H9 (cell line): Measurements from ENCODE around the gene SMC3. TPM values are rescaled to one million over a fixed set of nuclear protein-coding genes. Genes with fewer than 3 reads are reported as not detected.

Experiments
- DNase-seq: peaks from one replicate; pipeline ENCODE4 v3.0.0-alpha.2; 2017
- H2AFZ ChIP-seq: one replicate; pipeline ENCODE4 v1.6.1; 2013; ENCODE audit warnings: mild to moderate bottlenecking, low read length, control low read depth, moderate library complexity
- H2AK5ac ChIP-seq: 2 replicates; pipeline ENCODE4 v1.6.1; 2013; ENCODE audit warnings: low read length, control low read depth, mixed read lengths; ENCODE audit not compliant: insufficient read length
- H2BK120ac ChIP-seq: one replicate; pipeline ENCODE4 v1.6.1; 2013; ENCODE audit warnings: low read depth, mild to moderate bottlenecking, low read length, control low read depth, inconsistent platforms; ENCODE audit not compliant: poor library complexity, severe bottlenecking
- H2BK12ac ChIP-seq: 2 replicates; pipeline ENCODE4 v1.6.1; 2013; ENCODE audit warnings: low read length, control low read depth, mixed read lengths, low read depth; ENCODE audit not compliant: insufficient read length
- H2BK15ac ChIP-seq: 2 replicates; pipeline ENCODE4 v1.6.1; 2013; ENCODE audit warnings: low read depth, low read length, control low read depth
- H2BK20ac ChIP-seq: one replicate; pipeline ENCODE4 v1.6.1; 2013; ENCODE audit warnings: low read depth, mild to moderate bottlenecking, low read length, control low read depth, inconsistent platforms; ENCODE audit not compliant: poor library complexity, severe bottlenecking
- H2BK5ac ChIP-seq: 2 replicates; pipeline ENCODE4 v1.6.1; 2013; ENCODE audit warnings: low read length, control low read depth, mixed read lengths; ENCODE audit not compliant: insufficient read length
- H3K14ac ChIP-seq: 2 replicates; pipeline ENCODE4 v1.6.1; 2013; ENCODE audit warnings: low read length, control low read depth; ENCODE audit not compliant: insufficient read depth
- H3K18ac ChIP-seq: 2 replicates; pipeline ENCODE4 v1.6.1; 2013; ENCODE audit warnings: low read depth, mild to moderate bottlenecking, mixed read lengths, low read length, control low read depth; ENCODE audit not compliant: insufficient read length
- H3K23ac ChIP-seq: 2 replicates; pipeline ENCODE4 v1.6.1; 2013; ENCODE audit warnings: low read length, control low read depth, mixed read lengths, low read depth; ENCODE audit not compliant: insufficient read length
- H3K23me2 ChIP-seq: 2 replicates; pipeline ENCODE4 v1.6.1; 2013; ENCODE audit warnings: low read depth, mild to moderate bottlenecking, mixed read lengths, low read length, control low read depth; ENCODE audit not compliant: insufficient read length, poor library complexity, severe bottlenecking
- H3K27ac ChIP-seq: 2 replicates; pipeline ENCODE4 v1.5.1; 2013; ENCODE audit warnings: low read length, control low read depth, mixed read lengths, low read depth; ENCODE audit not compliant: insufficient read length
- H3K27me3 ChIP-seq: 2 replicates; pipeline ENCODE4 v1.6.1; 2013; ENCODE audit warnings: low read length, control low read depth, inconsistent platforms; ENCODE audit not compliant: insufficient read depth
- H3K4ac ChIP-seq: 2 replicates; pipeline ENCODE4 v1.6.1; 2013; ENCODE audit warnings: low read depth, mild to moderate bottlenecking, control low read depth, inconsistent platforms, low read length, moderate library complexity
- H3K4me1 ChIP-seq: 2 replicates; pipeline ENCODE4 v1.6.1; 2013; ENCODE audit warnings: low read length, control low read depth, inconsistent platforms; ENCODE audit not compliant: insufficient read depth
- H3K4me2 ChIP-seq: 2 replicates; pipeline ENCODE4 v1.6.1; 2013; ENCODE audit warnings: low read length, control low read depth, mixed read lengths; ENCODE audit not compliant: insufficient read length, insufficient read depth
- H3K56ac ChIP-seq: 2 replicates; pipeline ENCODE4 v1.6.1; 2013; ENCODE audit warnings: low read depth, mild to moderate bottlenecking, mixed read lengths, low read length, control low read depth; ENCODE audit not compliant: insufficient read length
- H3K79me1 ChIP-seq: 2 replicates; pipeline ENCODE4 v1.6.1; 2013; ENCODE audit warnings: low read depth, mild to moderate bottlenecking, moderate library complexity, low read length, control low read depth, inconsistent platforms; ENCODE audit not compliant: insufficient read depth, poor library complexity, severe bottlenecking
- H3K79me2 ChIP-seq: 2 replicates; pipeline ENCODE4 v1.6.1; 2013; ENCODE audit warnings: low read length, control low read depth, inconsistent platforms; ENCODE audit not compliant: insufficient read depth
- H3K9ac ChIP-seq: 2 replicates; pipeline ENCODE4 v1.6.1; 2013; ENCODE audit warnings: low read length, control low read depth, mixed read lengths; ENCODE audit not compliant: insufficient read length; ENCODE audit errors: extremely low read depth
- H3K9me3 ChIP-seq: one replicate; pipeline ENCODE4 v1.6.1; 2013; ENCODE audit warnings: low read depth, low read length, inconsistent platforms; ENCODE audit not compliant: control insufficient read depth
- H3T11ph ChIP-seq: one replicate; pipeline ENCODE4 v1.6.1; 2013; ENCODE audit warnings: mild to moderate bottlenecking, low read length, control low read depth, inconsistent platforms
- H4K20me1 ChIP-seq: one replicate; pipeline ENCODE4 v1.6.1; 2013; ENCODE audit not compliant: control insufficient read depth, insufficient read length, insufficient read depth
- H4K5ac ChIP-seq: 2 replicates; pipeline ENCODE4 v1.6.1; 2013; ENCODE audit warnings: low read depth, mild to moderate bottlenecking, mixed read lengths, low read length, control low read depth; ENCODE audit not compliant: insufficient read length
- H4K8ac ChIP-seq: replicated peaks from 2 replicates; pipeline ENCODE4 v1.6.1; 2013; ENCODE audit warnings: low read length, control low read depth, mixed read lengths, low read depth; ENCODE audit not compliant: insufficient read length
- H4K91ac ChIP-seq: 2 replicates; pipeline ENCODE4 v1.6.1; 2013; ENCODE audit warnings: low read depth, mild to moderate bottlenecking, moderate library complexity, mixed read lengths, low read length, control low read depth; ENCODE audit not compliant: insufficient read length
- H3K27ac Mint-ChIP-seq, 3 experiments: 2 replicates in 2 of 3; 3 replicates in 1 of 3; pipeline ENCODE4 v1.8.0; 2020 to 2021; ENCODE audit warnings: mixed read lengths in 3 of 3, mild to moderate bottlenecking in 1 of 3, moderate library complexity in 1 of 3
- H3K27me3 Mint-ChIP-seq: 2 replicates; pipeline ENCODE4 v1.8.0; 2021; ENCODE audit warnings: low read depth, mild to moderate bottlenecking, moderate library complexity, mixed read lengths
- H3K36me3 Mint-ChIP-seq, 3 experiments: 2 replicates in 2 of 3; 3 replicates in 1 of 3; pipeline ENCODE4 v1.8.0; 2020 to 2021; ENCODE audit warnings: low read depth in 3 of 3, mixed read lengths in 3 of 3; ENCODE audit not compliant: insufficient read depth in 1 of 3
- H3K4me1 Mint-ChIP-seq, 2 experiments: 2 replicates each; pipeline ENCODE4 v1.8.0; 2020; ENCODE audit warnings: mixed read lengths in 2 of 2
- H3K4me3 Mint-ChIP-seq, 2 experiments: 2 replicates in 1 of 2; 3 replicates in 1 of 2; pipeline ENCODE4 v1.8.0; 2020 to 2021; ENCODE audit warnings: mild to moderate bottlenecking in 2 of 2, mixed read lengths in 2 of 2, moderate library complexity in 1 of 2
- H3K9me3 Mint-ChIP-seq, 2 experiments: 2 replicates in 1 of 2; 3 replicates in 1 of 2; pipeline ENCODE4 v1.8.0; 2020; ENCODE audit warnings: mild to moderate bottlenecking in 2 of 2, mixed read lengths in 2 of 2, moderate library complexity in 1 of 2
- CTCF ChIP-seq: fragments of 200-600 bp; sonication (generic); conservative IDR thresholded peaks from 3 replicates; pipeline ENCODE4 v1.8.0; 2021; ENCODE audit warnings: antibody characterized with exemption, mild to moderate bottlenecking
- WGBS: extraction: QIAGEN DNeasy Blood & Tissue Kit; methylation state at CpG from one replicate; pipeline ENCODE4 v1.1.7; 2013; ENCODE audit warnings: missing lambda C conversion rate, low lambda C conversion rate, mixed read lengths; ENCODE audit not compliant: insufficient read length; ENCODE audit errors: extremely low coverage; 5-methylcytosine and 5-hydroxymethylcytosine counted together
- total RNA-seq: library from RNA; stranded (reverse); gene quantifications from 2 replicates; pipeline ENCODE4 v1.2.1, GENCODE V29; 2021

Gene SMC3
- total RNA-seq, 1 experiment from 2014 or later: 82.4 TPM

GRCh38 chr10:110563132-110563531 is 4.4 kb upstream of the SMC3 start:
- H4K5ac ChIP-seq: no peak overlapping the region
- H3K56ac ChIP-seq: no peak overlapping the region
- H2AFZ ChIP-seq: no peak overlapping the region
- H3K4ac ChIP-seq: no peak overlapping the region
- no peak overlapping the region for H4K91ac ChIP-seq
- no peaks in the 10 kb centered on the region; the same call in 1 of the 2 replicates for H3K4me1 ChIP-seq
- no peak overlapping the region for H3K9ac ChIP-seq
- H2AK5ac ChIP-seq: no peak overlapping the region
- H4K20me1 ChIP-seq: no peaks in the 10 kb centered on the region
- H3K23me2 ChIP-seq: no peaks in the 10 kb centered on the region
- no peaks in the 10 kb centered on the region for H3K9me3 ChIP-seq
- no peaks in the 10 kb centered on the region for H3K79me1 ChIP-seq
- no peak overlapping the region for H3K14ac ChIP-seq
- no peak overlapping the region for H2BK20ac ChIP-seq
- no peak overlapping the region for H4K8ac ChIP-seq
- H3K18ac ChIP-seq: no peak overlapping the region
- no peak overlapping the region for H2BK5ac ChIP-seq
- H3K27ac Mint-ChIP-seq: no peak overlapping the region
- H3K4me3 Mint-ChIP-seq: no peak overlapping the region
- no peak overlapping the region for H3K27ac ChIP-seq
- no peak for DNase-seq
- H3K4me2 ChIP-seq: no peak overlapping the region
- no peak overlapping the region for H3K23ac ChIP-seq
- no peak overlapping the region for H2BK15ac ChIP-seq
- peaks cover 3% of the 10 kb centered on the region; the same call in 1 of the 2 replicates for H3K27me3 Mint-ChIP-seq
- no peaks in the 10 kb centered on the region for H3K36me3 Mint-ChIP-seq
- peaks cover under 1% of the 10 kb centered on the region; the same call in 1 of the 2 replicates for H3K79me2 ChIP-seq
- WGBS: no CpG with 5 or more reads among the region's 8 CpGs
- H3K9me3 Mint-ChIP-seq: no peaks in the 10 kb centered on the region; a peak in 1 of 5 replicates
- no peak overlapping the region for H3T11ph ChIP-seq
- no peak for TF ChIP-seq CTCF
- no peak overlapping the region for H2BK12ac ChIP-seq
- no peak overlapping the region for H2BK120ac ChIP-seq
- H3K4me1 Mint-ChIP-seq: peaks cover 2 to 5% of the 10 kb centered on the region in 2 experiments; a peak in 2 of 4 replicates
- H3K27me3 ChIP-seq: no peaks in the 10 kb centered on the region
